GM21723 (cell line): Measurements from ENCODE around the gene ELOB.

Experiments used
- ATAC-seq: cut with Tn5 transposase; IDR thresholded peaks from one replicate; pipeline ENCODE4 v1.9.1; 2021; ENCODE audit warnings: mild to moderate bottlenecking, moderate library complexity; ENCODE audit not compliant: unreplicated experiment

ELOB gene

DNA sequence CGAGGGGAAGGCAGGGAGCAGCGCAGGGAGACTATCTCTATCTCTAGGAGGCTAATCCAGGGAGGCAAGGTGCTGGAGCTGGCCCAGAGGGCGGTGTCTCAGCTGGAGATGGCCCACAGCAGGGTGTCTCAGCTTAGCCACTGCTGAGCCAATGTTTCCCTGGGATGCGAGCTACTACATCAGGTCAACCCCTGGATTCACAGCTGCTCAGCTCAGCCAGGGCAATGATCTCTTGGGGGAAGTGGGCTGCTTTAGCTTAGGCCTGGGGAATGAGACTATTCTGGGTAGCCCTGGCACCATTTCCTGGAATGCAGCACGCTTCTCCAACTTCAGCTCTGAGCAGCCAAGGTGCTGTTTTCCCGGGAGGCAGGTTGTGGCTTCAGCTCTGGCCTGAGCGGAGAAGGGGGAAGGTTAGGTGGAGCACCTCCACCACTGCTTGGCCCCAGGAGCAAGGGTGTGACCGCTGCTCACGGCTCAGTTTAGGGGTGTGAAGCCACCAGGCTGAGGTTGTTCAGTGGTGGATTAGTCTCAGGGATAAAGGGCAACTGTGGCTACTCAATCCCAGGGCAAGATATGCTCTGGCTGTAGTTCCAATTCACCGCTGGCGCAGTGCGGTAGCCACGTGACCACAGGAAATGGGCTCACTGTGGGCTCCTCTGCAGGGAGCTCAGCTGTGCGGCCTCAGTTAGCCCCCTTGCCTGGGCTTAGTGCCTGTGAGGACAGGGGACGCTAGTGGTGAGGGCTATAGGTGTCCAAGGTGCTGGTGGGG lies 34.8 kb upstream of the ELOB start:
- no peak for ATAC-seq

DNA sequence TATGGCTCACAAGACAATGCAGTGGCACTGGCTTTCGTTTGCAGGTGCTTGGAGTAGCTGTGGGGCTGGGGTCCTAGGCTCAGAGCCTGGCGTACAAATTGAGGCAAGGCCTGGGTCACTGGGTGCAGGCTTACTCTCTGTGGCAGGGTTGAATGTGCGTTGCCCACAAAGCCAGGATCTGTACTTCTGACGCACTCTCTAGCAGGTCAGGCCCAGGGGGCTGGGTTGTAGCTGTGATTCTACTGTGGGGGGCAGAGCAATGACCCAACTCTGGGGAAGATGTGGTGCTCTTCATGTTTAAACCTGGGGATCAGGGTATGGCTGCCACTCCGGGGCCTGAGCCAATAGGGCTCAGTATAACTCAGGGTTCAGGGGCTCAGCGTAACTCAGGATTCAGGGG lies 33.6 kb upstream of the ELOB start:
- no peak for ATAC-seq

GRCh38 chr16:2809149-2809760 lies 32.2 kb upstream of the ELOB start:
- ATAC-seq = no peak

- ATAC-seq = no peak
These were observed 31.1 kb upstream of the ELOB start for GRCh38 chr16:2808181-2808580.

- no peak for ATAC-seq
These were observed 29.2 kb upstream of the ELOB start for GRCh38 chr16:2806286-2806685.

DNA sequence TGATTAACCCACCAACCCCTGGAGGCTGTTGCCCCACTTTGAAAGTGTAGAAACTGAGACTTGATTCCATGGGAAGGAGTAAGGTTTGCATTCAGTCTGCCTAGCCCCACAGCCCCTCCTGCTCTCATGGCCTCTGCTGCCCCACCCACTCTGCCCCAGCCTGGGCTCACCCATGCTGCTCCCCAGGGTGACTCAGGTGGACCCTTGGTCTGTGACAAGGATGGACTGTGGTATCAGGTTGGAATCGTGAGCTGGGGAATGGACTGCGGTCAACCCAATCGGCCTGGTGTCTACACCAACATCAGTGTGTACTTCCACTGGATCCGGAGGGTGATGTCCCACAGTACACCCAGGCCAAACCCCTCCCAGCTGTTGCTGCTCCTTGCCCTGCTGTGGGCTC lies 27.6 kb upstream of the ELOB start:
- no peak for ATAC-seq

DNA sequence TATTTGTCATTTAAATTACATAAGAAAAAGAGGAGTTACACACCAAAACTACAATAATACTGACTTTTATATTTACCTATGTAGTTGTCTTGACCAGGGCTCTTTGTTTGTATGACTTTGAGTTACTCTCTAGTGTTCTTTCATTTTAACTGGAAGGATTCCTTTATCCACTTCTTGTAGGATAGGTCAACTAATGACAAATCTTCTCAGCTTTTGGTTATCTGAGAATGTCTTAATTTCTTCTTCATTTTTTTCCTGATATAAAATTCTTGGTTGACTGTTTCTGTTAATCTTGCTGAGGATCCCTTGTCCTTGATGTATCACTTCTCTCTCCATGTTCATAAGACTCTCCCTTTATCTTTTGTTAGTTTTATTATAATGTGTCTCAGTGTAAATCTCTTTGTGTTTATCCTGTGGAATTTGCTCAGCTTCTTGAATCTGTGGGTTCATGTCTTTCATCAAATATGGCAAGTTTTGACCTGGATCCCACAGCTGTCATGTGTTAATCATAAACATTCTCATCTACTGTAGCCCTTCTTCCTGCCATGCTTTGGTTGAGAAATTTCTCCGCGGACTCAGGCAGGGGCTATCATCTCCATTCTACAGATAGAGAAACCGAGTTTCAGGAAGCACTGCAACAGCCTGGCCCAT lies 26.6 kb upstream of the ELOB start:
- no peak for ATAC-seq

DNA sequence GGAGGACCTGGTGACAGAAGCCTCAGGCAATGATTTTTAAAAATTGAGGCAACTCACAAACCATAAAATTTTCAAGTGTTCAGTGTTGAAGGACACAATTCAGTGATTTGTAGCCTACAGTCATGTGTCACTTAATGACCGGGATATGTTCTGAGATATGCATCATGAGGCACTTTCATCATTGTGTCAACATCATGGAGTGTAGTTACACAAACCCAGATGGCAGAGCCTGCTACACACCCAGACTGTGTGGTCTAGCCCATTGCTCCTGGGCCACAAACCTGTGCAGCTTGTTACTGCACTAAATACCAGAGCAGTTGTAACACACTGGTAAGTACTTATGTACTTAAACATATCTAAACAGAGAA lies 22.8 kb upstream of the ELOB start:
- no peak for ATAC-seq

GRCh38 chr16:2799205-2799858 lies 22.3 kb upstream of the ELOB start:
- no peak for ATAC-seq

- ATAC-seq = no peak
These were observed 21.7 kb upstream of the ELOB start for GRCh38 chr16:2798723-2799204.

DNA sequence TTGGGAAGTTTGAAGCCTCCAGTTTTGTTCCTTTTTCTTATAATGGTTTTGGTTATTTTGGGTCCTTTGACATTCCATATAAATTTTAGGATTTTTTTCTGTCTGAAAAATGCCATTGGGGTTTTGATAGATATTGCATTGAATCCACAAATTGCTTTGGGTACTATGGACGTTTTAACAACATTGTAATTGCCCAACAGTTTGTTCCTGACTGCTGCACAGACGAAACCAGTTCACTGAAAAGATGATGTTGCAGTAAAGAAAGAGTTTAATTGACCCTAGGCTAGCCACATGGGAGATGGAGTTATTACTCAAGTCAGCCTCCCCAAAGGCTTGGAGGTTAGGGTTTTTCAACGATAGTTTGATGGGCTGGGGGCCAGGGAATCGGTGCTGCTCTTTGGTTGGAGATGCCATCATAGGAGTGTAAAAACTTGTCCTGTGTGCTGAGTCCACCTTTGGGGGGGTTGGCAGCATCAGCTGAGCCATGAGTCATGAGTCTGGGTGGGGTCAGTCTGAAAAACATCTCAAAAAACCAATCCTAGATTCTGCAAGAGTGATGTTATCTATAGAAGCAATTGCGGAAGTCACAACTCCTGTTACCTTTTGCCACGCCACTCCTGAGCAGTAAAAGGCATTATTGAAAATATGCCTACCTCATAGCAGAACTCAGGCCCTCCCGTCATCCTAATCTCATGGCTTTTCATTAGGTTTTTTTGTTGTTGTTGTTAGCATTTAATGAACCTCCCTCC lies 18.5 kb upstream of the ELOB start:
- ATAC-seq = no peak

- ATAC-seq = no peak
These were observed 15.9 kb upstream of the ELOB start for GRCh38 chr16:2792940-2793339.

DNA sequence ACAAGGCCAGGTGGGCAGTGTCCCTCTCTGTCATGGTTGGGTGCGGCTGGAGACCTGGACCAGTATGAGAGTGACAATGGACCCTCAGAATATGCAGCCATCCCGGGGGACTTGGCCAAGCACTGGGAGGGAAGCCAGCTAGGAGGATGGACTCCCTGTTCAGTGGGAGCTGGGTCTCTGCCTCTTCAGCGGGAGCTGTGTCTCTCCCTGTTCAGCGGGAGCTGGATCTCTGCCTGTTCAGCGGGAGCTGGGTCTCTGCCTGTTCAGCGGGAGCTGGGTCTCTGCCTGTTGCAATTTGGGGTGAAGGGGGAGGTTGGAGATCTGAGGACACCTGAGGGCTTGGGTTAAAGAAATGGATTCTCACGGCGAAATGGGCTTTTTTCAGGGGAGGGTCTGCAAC lies 14.1 kb upstream of the ELOB start:
- ATAC-seq = no peak

DNA sequence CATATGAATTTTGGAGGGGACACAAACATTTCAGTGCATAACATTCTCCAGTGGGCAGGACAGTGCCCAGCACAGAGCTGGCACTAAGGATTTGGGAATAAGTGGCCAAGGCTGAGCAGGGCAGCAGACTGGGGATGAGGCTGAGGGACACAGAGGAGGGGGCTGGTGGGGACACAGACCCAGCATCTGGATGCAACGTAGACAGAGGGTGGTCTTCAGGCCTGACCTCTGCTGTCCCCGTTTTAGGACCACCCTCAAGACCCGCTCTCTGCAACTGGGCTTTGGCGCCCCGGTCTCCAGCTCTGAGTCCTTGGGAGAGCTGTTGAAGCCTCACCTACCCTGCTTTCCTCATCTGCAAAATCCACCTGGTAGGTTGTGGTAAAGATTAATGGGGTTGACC lies 13.6 kb upstream of the ELOB start:
- no peak for ATAC-seq

- no peak for ATAC-seq
These were observed 10.9 kb upstream of the ELOB start for GRCh38 chr16:2787961-2788360.

DNA sequence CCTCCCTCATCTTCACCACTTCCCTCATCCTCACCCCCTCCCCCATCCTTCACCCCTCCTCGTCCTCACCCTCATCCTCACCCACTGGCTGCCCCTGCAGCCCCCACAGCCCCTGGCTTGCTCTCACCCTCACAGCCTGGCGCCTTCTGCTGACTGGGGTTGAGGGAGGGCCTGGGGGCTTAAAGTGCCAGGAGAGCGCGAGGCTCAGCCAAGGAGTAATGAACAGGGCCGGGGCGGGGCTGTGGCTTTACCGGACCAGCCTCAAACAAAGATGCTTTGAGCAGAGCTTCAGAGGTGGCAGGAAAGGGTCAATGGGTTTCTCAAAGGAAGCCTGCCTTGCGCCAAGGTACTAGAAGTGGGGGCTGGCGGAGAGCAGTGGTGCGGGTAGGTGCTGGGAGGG lies 10.3 kb upstream of the ELOB start, which contains the start of gene PRSS33:
PRSS33 (minus strand) TSS at position 155 of the 400 bp plus-strand sequence. CDS start 1,013 bp downstream, outside the sequence.
- no peak for ATAC-seq

DNA sequence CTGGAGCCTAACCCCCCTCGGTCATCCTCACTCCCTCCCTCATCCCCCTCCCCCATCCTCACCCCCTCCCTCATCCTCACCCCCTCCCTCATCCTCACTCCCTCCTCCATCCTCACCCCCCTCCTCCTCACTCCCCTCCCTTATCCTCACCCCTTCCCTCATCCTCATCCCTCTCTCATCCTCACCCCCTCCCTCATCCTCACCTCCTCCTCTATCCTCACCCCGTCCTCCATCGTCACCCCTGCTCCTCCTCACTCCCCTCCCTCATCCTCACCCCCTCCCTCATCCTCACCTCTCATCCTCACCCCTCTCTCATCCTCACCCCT lies 9.7 kb upstream of the ELOB start:
- no peak for ATAC-seq

- ATAC-seq = no peak
These were observed 9.2 kb upstream of the ELOB start for GRCh38 chr16:2786061-2786825.

- no peak for ATAC-seq
These were observed 8.3 kb upstream of the ELOB start for GRCh38 chr16:2785101-2785991.
